ENCODE results near the gene FHOD3. TPM values are rescaled to one million over a fixed set of nuclear protein-coding genes. Genes with fewer than 3 reads are reported as not detected.

FHOD3 gene
- total and polyA plus RNA-seq, 9 of the 15 experiments (the other 6 are each of a cell fraction or from before 2014, with no cell fraction given), result 0.11 TPM; not detected in 8

DNA sequence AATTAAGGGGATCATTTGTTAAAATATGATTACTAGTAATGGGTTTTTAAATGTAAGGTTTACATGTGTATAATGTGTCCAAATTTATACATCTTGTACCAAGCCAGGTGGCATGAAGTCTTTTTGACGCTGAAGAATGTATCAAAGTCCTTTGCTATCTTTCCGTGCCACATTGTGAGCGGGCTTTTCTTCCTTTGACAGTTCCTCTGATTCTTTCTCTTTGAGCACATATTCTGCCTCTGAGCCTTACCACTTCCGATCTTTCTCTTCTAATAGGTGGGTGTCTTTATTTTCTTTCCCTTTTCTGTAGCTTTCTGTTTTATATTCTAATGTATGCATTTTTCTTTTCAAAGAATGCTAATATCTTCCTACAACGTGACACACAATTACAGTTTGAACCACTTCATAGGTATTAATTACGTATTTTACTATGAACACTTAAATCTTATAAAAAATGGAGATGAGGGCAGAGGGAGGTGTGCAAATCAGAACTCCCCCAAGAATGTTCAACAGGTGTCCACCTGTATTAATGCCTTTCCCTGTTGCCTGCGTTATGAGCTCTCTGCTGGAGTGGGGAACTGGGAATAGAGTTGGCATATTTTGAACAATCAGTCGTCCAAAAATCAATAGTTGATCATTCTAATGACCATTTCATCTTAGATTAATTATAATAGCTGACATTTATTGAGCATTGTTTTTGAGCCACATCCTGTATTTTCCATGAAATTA lies 355.8 kb downstream of the FHOD3 start:
- Histone ChIP-seq H3K27me3 (ENCODE audit: control insufficient read depth in 2 of 2, insufficient read depth in 2 of 2, low read length in 2 of 2) (peaks cover 3 to 14% of the 10 kb centered on the region in 2 experiments; a peak in 3 of 5 replicates), H3K9me1 (ENCODE audit: control insufficient read depth, insufficient read depth, low read length) (no peaks in the 10 kb centered on the region), H3K9me3 (replicated peaks; ENCODE audit: control insufficient read depth, insufficient read depth, low read depth, low read length) (no peaks in the 10 kb centered on the region), H3K9ac (ENCODE audit: insufficient read depth in 1 of 2, low read depth in 2 of 2, low read length in 2 of 2) (no peak overlapping the region), H4K20me1 (replicated peaks; ENCODE audit: control insufficient read depth, insufficient read depth, low read length) (no peaks in the 10 kb centered on the region), H3K27ac (ENCODE audit: extremely low read depth, low read depth, low read length) (no peak overlapping the region), H3K4me1 (replicated peaks in 1 of 2; ENCODE audit: control insufficient read depth in 2 of 2, insufficient read depth in 2 of 2, low read length in 2 of 2) (no peaks in the 10 kb centered on the region), H3K4me2 (ENCODE audit: insufficient read depth, low read length) (no peak overlapping the region), H3K4me3 (no peak overlapping the region), H3K79me2 (ENCODE audit: control insufficient read depth, insufficient read depth, low read length) (no peaks in the 10 kb centered on the region), H3K36me3 (ENCODE audit: control insufficient read depth, insufficient read depth, low read length) (no peaks in the 10 kb centered on the region), H2AFZ (ENCODE audit: low read depth, low read length) (no peak overlapping the region)
- ATAC-seq (no peak), DNase-seq (ENCODE audit: extremely low read depth in 1 of 4, low spot score in 3 of 4) (no peak), FAIRE-seq (no peak)
- CTCF ChIA-PET (ENCODE audit: low intra/inter-chr PET ratio), result no interaction called here
- in situ Hi-C loops (cut with MboI), result no loop called here
- POLR2A ChIA-PET, result interaction anchor here (1.2 kb wide), 1 partner anchor 17 kb away, joined by 3 read pairs; no protein-coding TSS in a partner anchor
- 0% methylated on average over 8 of the region's 8 CpGs for WGBS (ENCODE audit: insufficient coverage, low coverage, missing lambda C conversion rate)
- intact Hi-C loops (cut with micrococcal nuclease), result no loop called here
- no TSS peak for BruUV-seq (replicated peaks)
- no peak for TF ChIP-seq FOSL1 (tag; conservative IDR thresholded peaks at IDR 0.05)
- no peak for TF ChIP-seq ARNT (IDR thresholded peaks at IDR 0.05)
- TF ChIP-seq BHLHE40 (IDR thresholded peaks at IDR 0.05; ENCODE audit: low read length), result no peak
- TF ChIP-seq SLC30A9 (CRISPR knock-in tag; IDR thresholded peaks at IDR 0.05), result no peak
- TF ChIP-seq XRCC3 (IDR thresholded peaks at IDR 0.05), result no peak
- no peak for TF ChIP-seq ZKSCAN8 (CRISPR knock-in tag; IDR thresholded peaks at IDR 0.05)
- TF ChIP-seq LEF1 (IDR thresholded peaks at IDR 0.05), result no peak
- TF ChIP-seq TFAM (CRISPR knock-in tag; conservative IDR thresholded peaks at IDR 0.05), result no peak
- TF ChIP-seq HOXB6 (CRISPR knock-in tag; IDR thresholded peaks at IDR 0.05; ENCODE audit: borderline replicate concordance), result no peak
- no peak for TF ChIP-seq CHD7 (IDR thresholded peaks at IDR 0.05; ENCODE audit: low read depth, low read length)
- TF ChIP-seq, protein P1, sequence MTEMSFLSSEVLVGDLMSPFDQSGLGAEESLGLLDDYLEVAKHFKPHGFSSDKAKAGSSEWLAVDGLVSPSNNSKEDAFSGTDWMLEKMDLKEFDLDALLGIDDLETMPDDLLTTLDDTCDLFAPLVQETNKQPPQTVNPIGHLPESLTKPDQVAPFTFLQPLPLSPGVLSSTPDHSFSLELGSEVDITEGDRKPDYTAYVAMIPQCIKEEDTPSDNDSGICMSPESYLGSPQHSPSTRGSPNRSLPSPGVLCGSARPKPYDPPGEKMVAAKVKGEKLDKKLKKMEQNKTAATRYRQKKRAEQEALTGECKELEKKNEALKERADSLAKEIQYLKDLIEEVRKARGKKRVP (CRISPR knock-in tag; IDR thresholded peaks at IDR 0.05), result no peak
- no peak for TF ChIP-seq ZNF133 (CRISPR knock-in tag; IDR thresholded peaks at IDR 0.05)

Measured in K562 (cell line).